ENCODE results near the gene ACAP1.

ACAP1 gene

DNA sequence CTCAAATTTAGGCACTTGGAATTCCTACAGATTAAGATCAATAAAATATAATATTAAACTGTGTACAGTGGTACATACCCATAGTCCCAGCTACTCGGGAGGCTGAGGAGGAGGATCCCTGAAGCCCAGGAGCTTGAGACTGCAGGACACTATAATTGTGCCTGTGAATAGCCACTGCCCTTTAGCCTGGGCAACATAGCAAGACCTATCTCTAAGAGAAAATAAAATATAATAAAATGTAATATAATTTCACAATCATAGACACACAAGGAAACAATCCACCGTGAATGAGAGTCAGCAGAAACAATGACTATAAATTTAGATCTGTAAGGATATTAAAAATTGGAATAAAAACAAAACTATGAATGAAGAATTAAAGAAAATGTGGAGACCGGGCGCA is 34.5 kb downstream of the ACAP1 start:
- TF ChIP-seq, protein P1, sequence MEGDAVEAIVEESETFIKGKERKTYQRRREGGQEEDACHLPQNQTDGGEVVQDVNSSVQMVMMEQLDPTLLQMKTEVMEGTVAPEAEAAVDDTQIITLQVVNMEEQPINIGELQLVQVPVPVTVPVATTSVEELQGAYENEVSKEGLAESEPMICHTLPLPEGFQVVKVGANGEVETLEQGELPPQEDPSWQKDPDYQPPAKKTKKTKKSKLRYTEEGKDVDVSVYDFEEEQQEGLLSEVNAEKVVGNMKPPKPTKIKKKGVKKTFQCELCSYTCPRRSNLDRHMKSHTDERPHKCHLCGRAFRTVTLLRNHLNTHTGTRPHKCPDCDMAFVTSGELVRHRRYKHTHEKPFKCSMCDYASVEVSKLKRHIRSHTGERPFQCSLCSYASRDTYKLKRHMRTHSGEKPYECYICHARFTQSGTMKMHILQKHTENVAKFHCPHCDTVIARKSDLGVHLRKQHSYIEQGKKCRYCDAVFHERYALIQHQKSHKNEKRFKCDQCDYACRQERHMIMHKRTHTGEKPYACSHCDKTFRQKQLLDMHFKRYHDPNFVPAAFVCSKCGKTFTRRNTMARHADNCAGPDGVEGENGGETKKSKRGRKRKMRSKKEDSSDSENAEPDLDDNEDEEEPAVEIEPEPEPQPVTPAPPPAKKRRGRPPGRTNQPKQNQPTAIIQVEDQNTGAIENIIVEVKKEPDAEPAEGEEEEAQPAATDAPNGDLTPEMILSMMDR (conservative IDR thresholded peaks at IDR 0.05; ENCODE audit: low read depth, low read length), result no peak
- no peak for DNase-seq (ENCODE audit: low read depth)
- no peak overlapping the region for H3K4me3 ChIP-seq (ENCODE audit: low read length)

DNA sequence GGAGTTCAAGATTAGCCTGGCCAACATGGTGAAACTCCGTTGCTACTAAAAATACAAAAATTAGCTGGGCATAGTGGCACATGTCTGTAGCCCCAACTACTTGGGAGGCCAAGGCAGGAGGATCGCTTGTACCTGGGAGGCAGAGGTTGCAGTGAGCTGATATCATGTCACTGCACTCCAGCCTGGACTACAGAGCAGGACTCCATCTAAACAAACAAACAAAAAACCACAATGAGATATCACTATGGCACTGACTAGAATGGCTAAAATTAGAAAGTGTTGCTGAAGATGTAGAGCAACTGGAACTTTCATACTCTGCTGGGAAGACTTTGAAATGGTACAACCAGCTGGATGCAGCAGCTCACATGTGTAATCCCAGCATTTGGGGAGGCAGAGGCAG is 38.0 kb downstream of the ACAP1 start:
- H3K4me3 ChIP-seq (ENCODE audit: low read length), result no peak overlapping the region
- TF ChIP-seq, protein P1 (conservative IDR thresholded peaks at IDR 0.05; ENCODE audit: low read depth, low read length), result no peak
- DNase-seq (ENCODE audit: low read depth), result no peak

DNA sequence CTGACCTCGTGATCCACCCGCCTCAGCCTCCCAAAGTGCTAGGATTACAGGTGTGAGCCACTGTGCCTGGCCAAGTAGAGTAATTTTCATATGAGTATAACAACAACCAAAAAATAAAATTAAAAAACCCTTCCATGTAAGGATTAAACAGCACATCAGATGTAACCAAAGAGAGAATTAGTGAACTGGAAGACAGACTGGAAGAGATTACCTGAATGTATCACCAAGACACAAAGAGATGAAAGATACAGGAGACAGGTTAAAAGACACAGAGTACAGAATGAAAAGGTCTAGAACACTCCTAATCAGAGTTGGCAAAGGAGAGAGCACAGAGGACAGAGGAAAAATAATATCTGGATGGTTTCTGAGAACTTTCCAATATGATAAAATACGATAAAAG is 42.8 kb downstream of the ACAP1 start:
- DNase-seq (ENCODE audit: low read depth), result no peak

GRCh38 chr17:7380321-7380720 is 44.0 kb downstream of the ACAP1 start:
- DNase-seq (ENCODE audit: low read depth), result peak; percentile 63
- H3K4me3 ChIP-seq (ENCODE audit: low read length), result peak overlapping the region; percentile 48

More for the DNA sequence above, 42.8 kb downstream of the ACAP1 start:
- TF ChIP-seq, protein P1 (conservative IDR thresholded peaks at IDR 0.05; ENCODE audit: low read depth, low read length), result no peak
- H3K4me3 ChIP-seq (ENCODE audit: low read length), result no peak overlapping the region

GRCh38 chr17:7380855-7381683 is 44.7 kb downstream of the ACAP1 start, which contains the start of gene TNK1:
Gene TNK1, plus strand, starts transcription at chr17:7381089. Its CDS starts 1,838 bp downstream, at chr17:7382927.
- TF ChIP-seq, protein P1 (conservative IDR thresholded peaks at IDR 0.05; ENCODE audit: low read depth, low read length), result no peak
- no peak for DNase-seq (ENCODE audit: low read depth)
- peak within 1 kb of the TSS; percentile 48 for H3K4me3 ChIP-seq (ENCODE audit: low read length)

More at GRCh38 chr17:7380321-7380720, 44.0 kb downstream of the ACAP1 start:
- TF ChIP-seq, protein P1 (conservative IDR thresholded peaks at IDR 0.05; ENCODE audit: low read depth, low read length), result no peak

GRCh38 chr17:7382901-7383300 is 46.6 kb downstream of the ACAP1 start:
- TF ChIP-seq, protein P1 (conservative IDR thresholded peaks at IDR 0.05; ENCODE audit: low read depth, low read length), result no peak
- no peak overlapping the region for H3K4me3 ChIP-seq (ENCODE audit: low read length)
- DNase-seq (ENCODE audit: low read depth), result no peak

DNA sequence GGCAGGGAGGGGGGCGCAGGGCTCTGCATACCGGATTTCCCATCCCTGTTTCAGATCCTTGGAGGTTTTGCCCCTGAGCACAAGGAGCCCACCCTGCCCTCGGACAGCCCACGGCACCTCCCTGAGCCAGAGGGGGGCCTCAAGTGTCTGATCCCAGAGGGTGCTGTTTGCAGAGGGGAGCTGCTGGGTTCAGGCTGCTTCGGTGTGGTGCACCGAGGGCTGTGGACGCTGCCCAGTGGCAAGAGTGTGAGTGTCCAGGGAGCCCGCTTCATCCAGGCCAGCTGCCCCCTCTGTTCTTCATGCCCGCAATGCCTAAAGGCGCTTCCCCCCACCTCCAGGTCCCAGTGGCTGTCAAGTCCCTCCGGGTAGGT is 47.0 kb downstream of the ACAP1 start:
- no peak for DNase-seq (ENCODE audit: low read depth)
- H3K4me3 ChIP-seq (ENCODE audit: low read length), result no peak overlapping the region
- TF ChIP-seq, protein P1 (conservative IDR thresholded peaks at IDR 0.05; ENCODE audit: low read depth, low read length), result no peak
